HPDE6-E6E7 (cell line): ENCODE data around the gene LAGE3.
A peak's percentile ranks its signal among the peaks of the same experiment; 100 is the strongest.

Experiments
- DNase-seq: peaks from one replicate; pipeline ENCODE4 v3.0.0; 2011; ENCODE audit warnings: missing footprints; ENCODE audit errors: extremely low spot score

The LAGE3 gene

DNA sequence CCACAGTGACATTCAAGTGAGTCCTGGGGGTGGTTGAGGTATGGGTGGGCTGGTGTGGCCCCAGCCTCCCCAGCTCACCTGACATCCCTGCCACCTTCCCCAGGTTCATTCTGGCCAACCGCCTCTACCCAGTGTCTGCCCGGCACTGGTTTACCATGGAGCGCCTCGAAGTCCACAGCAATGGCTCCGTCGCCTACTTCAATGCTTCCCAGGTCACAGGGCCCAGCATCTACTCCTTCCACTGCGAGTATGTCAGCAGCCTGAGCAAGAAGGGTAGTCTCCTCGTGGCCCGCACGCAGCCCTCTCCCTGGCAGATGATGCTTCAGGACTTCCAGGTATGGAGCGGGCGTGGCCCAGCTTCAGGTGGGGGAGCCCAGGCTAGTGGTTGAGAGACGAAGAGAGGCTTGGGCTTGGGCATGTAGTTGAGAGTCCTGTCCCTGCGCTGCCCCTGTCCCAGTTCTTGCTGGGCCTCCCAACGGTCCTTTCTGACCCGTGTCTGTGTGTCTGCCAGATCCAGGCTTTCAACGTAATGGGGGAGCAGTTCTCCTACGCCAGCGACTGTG, 43.8 kb downstream of the LAGE3 start:
- DNase-seq = no peak

DNA sequence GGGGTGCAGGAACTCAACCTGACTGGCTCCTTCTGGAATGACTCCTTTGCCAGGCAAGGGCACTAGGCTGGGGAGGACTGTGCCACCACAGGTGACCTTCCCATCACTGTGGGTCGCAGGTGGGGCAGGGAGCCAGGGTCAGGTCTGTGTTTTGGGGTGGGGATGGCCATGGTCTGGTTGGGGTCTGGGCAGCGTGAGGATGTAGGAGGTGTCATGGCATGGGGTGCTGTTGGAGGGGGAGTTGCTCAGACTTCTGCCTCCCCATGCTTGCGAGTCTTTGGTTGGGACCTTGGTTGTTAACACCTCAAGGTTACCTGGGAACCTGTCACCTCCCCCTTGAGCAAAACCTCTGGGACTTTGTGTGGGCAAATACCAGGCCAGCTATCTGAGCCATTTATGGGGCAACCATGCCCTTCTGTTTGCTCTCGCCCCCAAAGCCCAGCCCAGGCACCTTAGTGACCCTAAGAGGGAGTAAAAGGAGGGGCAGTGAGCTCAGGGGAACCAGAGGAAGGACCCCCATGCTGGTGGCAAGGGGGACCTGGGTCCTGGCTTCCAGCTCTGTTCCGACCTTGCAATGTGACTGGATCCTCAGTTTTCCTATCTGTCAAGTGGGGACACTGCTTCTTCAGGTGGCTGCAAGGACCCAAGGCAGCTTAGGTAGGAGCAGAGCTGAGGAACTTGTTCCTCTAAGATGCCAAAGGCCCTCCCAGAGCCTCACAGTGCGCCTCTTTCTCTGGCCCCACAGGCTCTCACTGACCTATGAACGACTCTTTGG, 44.5 kb downstream of the LAGE3 start:
- no peak for DNase-seq

DNA sequence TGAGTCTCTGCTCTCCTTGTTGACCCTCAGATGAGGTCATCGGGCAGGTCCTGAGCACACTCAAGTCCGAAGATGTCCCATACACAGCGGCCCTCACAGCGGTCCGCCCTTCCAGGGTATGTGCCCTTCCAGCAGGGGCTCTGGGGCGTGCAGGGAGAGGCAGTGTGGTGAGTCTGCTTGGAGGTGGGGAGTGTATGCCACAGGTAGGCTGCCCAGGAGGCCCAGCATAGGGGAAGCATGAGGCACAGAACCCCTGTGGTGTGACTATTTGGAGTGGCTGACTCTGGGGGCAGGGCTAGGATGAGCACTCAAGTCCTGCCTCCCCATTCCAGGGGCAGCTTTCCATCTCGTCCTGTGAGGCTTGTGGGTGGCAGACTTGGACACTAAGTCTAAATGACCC, 45.5 kb downstream of the LAGE3 start:
- DNase-seq = no peak

DNA sequence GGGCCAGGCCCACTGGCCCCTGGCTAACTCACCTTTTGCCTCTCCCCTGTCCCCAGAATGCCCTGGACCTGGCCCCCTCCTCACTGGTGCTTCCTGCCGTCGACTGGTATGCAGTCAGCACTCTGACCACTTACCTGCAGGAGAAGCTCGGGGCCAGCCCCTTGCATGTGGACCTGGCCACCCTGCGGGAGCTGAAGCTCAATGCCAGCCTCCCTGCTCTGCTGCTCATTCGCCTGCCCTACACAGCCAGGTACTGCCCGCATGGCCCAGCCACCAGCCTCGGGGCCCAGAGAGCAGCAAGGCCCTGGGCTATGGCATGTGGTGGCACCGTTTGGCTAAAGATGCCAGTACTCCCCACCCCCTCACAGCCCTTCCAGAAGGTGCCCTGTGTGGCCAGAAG, 46.9 kb downstream of the LAGE3 start:
- DNase-seq = no peak

DNA sequence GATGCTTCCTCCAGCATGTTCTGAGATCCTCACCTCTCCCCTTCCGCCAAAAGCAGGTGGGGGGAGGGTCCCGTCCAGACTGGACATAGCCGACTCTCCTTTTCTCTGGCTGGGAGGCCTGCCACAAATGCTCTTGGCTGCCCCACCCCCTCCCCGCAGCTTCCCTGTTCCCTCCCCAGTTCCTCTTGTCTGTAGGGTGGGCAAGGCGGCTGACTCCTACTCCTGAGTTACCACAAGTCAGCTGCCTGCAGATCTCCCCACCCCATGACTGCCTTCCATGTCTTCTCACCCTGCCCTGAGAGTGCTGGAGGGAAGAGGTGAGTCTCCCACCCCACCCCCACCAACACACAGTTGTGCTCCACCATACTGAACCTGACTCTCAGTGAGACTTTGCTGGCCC, 47.7 kb downstream of the LAGE3 start:
- DNase-seq = no peak

DNA sequence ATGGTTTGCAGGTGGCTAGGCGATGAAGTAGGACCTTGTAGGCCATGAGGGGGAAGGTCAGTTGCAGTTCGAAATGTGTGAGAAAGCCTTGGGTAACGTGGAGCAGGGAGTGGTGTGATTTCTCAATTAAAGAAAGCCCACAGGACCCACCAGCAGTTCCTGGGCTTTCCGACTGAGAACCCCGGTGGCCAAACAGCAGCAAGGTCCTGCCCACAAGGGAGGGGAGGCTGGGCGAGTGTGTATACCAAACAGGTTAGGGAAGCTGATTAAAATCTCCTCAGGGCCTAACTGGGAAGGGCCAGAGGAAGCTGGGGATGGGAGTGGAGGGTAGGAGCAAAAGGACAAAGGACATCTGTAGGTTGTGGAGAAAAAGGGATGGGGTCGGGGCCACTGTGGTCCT, 48.2 kb downstream of the LAGE3 start:
- DNase-seq = no peak

DNA sequence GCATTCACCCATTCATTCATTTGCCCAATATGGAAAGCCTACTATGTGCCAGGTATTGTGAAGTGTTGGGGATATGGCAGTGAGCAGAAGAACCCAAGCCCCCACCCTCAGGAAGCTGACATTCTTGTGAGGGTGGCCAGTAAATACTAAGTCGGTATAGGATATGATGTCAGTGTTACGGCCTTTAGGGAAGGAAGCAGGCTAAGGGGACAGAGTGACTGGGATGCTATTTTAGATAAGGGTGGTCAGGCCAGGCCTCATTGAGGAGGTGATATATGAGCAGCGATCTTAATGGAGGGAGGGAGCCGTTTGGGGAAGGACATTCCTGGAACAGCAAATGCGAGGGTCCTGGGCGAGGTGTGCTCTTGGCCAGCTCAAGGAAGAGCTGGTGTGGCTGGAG, 48.6 kb downstream of the LAGE3 start:
- no peak for DNase-seq

DNA sequence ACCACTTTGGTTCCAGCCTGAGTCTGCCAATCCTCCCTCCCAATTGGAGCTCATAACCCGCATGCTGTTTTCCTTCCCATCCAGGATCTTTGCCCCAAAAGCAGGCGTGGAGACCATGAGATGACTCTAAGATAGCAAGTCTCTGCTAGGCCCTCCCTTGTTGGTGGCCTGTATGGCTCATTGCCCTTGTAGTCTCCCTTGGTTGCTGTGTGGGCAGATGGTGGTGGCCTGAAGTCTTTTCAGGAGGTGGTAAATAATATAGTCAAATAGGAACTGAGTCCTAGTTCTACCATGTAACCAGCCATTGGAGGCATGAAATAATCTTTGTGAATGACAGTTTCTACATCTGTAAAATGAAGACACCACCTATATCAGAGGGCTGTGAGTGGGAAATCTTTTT, 49.4 kb downstream of the LAGE3 start:
- no peak for DNase-seq

DNA sequence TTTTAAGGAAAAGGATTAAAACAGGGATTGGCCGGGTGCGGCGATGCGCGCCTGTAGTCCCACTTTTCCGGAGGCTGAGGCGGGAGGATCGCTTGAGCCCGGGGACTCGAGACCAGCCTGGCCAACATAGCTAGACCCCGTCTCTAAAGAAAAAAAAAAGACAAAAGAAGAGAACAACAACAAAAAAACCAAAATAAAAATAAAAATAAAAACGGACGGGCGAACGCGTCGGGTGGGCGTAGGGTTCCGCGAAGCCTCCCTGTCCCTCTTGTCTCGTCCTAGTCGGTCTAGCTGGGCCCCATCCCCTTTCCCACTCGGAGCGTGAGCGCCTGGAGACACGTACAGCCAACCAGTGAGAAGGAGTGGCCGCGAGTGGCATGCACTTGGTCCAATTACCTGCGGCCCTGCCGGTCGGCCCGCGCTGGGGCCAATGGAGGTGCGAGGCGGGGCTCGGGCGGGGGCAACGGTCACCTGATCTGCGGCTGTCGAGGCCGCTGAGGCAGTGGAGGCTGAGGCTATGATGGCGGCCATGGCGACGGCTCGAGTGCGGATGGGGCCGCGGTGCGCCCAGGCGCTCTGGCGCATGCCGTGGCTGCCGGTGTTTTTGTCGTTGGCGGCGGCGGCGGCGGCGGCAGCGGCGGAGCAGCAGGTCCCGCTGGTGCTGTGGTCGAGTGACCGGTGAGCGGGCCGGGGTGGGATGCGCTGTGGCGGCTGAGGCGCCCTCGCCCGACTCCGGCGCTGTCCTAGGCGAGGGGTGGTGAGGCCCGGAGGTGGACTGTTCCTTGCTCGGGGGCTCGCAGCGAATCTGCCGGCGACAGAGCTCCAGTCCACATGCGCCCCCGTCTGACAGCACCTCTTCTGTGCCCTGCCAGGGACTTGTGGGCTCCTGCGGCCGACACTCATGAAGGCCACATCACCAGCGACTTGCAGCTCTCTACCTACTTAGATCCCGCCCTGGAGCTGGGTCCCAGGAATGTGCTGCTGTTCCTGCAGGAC, 50.6 kb downstream of the LAGE3 start, which contains the start of gene ATP6AP1:
TSS of gene ATP6AP1 (plus strand) at position 502 of the 996 bp plus-strand sequence. CDS start at position 518, 16 bp downstream.
- DNase-seq = peak; percentile 99
